Liver (tissue), 3 donors: ENCODE measurements around the gene CNST.

Experiments
- EGR1 ChIP-seq, 2 donors: IDR thresholded peaks; 2 replicates each; pipeline ENCODE4 v1.6.1; 2016 to 2018; ENCODE audit warnings: antibody characterized with exemption in 2 of 2, low read depth in 2 of 2
- FOXA1 ChIP-seq: IDR thresholded peaks from 2 replicates; pipeline ENCODE4 v1.6.1; 2016; ENCODE audit warnings: antibody characterized with exemption
- GABPA ChIP-seq, 2 donors: IDR thresholded peaks in 1 of 2; conservative IDR thresholded peaks in 1 of 2; 2 replicates each; pipeline ENCODE4 v1.6.1; 2016; ENCODE audit warnings: antibody characterized with exemption in 2 of 2, mild to moderate bottlenecking in 1 of 2, moderate library complexity in 1 of 2
- NR2F2 ChIP-seq: IDR thresholded peaks from 2 replicates; pipeline ENCODE4 v1.6.1; 2016; ENCODE audit warnings: antibody characterized with exemption
- TAF1 ChIP-seq: conservative IDR thresholded peaks from 2 replicates; pipeline ENCODE4 v1.6.1; 2016; ENCODE audit warnings: antibody characterized with exemption, mild to moderate bottlenecking
- YY1 ChIP-seq: IDR thresholded peaks from 2 replicates; pipeline ENCODE4 v1.6.1; 2016; ENCODE audit warnings: antibody characterized with exemption, mild to moderate bottlenecking
- TF ChIP-seq, protein P1 (sequence below): fragments of 150-350 bp; IDR thresholded peaks from 2 replicates; pipeline ENCODE4 v1.5.1; 2017; ENCODE audit warnings: improper control_type of control experiment, low read depth, low read length; ENCODE audit not compliant: missing input control
- TF ChIP-seq, protein P2 (sequence below): IDR thresholded peaks from 2 replicates; pipeline ENCODE4 v1.6.1; 2016; ENCODE audit warnings: antibody characterized with exemption
- donor health status: healthy.
- donor health status: healthy.

DNA sequence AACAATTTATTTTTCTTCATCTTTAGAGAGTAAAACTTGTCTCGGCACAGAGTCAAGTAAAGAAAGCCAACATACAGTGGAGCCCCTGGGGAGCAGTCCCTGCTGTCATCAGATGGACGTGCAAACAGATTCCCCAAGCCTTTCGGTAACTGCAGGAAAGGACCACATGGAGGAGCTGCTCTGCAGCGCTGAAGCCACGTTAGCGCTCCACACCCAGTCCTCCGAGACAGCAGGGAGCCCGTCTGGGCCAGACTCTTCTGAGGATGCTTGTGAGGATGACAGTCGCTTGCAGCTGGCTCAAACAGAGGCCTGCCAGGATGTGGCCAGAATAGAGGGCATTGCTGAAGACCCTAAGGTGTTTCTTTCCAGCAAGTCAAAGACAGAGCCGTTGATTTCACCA, 80.9 kb downstream of the CNST start:
- TF ChIP-seq YY1 (no peak), EGR1 (IDR thresholded peaks at IDR 0.05; ENCODE audit: low read depth in 2 of 2) (no peak), NR2F2 (no peak), TAF1 (no peak), FOXA1 (no peak), GABPA (IDR thresholded peaks at IDR 0.05 in 1 of 2, conservative IDR thresholded peaks at IDR 0.05 in 1 of 2) (no peak)
- TF ChIP-seq, protein P1, sequence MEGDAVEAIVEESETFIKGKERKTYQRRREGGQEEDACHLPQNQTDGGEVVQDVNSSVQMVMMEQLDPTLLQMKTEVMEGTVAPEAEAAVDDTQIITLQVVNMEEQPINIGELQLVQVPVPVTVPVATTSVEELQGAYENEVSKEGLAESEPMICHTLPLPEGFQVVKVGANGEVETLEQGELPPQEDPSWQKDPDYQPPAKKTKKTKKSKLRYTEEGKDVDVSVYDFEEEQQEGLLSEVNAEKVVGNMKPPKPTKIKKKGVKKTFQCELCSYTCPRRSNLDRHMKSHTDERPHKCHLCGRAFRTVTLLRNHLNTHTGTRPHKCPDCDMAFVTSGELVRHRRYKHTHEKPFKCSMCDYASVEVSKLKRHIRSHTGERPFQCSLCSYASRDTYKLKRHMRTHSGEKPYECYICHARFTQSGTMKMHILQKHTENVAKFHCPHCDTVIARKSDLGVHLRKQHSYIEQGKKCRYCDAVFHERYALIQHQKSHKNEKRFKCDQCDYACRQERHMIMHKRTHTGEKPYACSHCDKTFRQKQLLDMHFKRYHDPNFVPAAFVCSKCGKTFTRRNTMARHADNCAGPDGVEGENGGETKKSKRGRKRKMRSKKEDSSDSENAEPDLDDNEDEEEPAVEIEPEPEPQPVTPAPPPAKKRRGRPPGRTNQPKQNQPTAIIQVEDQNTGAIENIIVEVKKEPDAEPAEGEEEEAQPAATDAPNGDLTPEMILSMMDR = no peak
- TF ChIP-seq, protein P2, sequence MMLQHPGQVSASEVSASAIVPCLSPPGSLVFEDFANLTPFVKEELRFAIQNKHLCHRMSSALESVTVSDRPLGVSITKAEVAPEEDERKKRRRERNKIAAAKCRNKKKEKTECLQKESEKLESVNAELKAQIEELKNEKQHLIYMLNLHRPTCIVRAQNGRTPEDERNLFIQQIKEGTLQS = no peak
